DND-41 (cell line): ENCODE results near the gene TBC1D14.

ENCODE experiments used
- EZH2 ChIP-seq: IDR thresholded peaks from 3 replicates; pipeline ENCODE4 v1.6.1; 2012; ENCODE audit warnings: borderline replicate concordance, low read depth, mild to moderate bottlenecking, moderate library complexity, low read length, inconsistent platforms; ENCODE audit not compliant: severe bottlenecking
- TF ChIP-seq, protein P1 (sequence below): IDR thresholded peaks from 2 replicates; pipeline ENCODE4 v1.5.1; 2012; ENCODE audit warnings: borderline replicate concordance, low read length, moderate library complexity, mild to moderate bottlenecking; ENCODE audit not compliant: poor library complexity, severe bottlenecking; ENCODE audit errors: extremely low read depth

DNA sequence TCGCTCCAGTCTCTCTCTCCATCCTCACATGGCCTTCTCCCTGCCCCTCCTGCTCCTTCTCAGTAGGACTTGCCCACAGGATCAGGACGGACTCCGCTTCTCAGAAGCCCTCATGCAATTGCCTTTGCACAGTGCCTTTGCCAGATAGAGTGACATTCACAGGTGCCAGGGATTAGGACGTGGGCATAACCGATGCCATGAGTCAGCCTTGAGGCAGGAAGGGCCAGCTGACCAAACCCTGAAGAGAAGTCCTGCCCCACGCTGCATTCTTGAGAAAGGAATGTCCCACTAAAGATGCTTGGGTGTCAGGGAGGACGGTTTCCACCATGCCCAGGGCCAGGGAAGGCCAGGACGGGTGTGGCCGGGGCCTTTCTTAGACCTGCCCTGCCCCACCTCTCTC is 164.8 kb downstream of the TBC1D14 start:
- no peak for TF ChIP-seq EZH2
- TF ChIP-seq, protein P1, sequence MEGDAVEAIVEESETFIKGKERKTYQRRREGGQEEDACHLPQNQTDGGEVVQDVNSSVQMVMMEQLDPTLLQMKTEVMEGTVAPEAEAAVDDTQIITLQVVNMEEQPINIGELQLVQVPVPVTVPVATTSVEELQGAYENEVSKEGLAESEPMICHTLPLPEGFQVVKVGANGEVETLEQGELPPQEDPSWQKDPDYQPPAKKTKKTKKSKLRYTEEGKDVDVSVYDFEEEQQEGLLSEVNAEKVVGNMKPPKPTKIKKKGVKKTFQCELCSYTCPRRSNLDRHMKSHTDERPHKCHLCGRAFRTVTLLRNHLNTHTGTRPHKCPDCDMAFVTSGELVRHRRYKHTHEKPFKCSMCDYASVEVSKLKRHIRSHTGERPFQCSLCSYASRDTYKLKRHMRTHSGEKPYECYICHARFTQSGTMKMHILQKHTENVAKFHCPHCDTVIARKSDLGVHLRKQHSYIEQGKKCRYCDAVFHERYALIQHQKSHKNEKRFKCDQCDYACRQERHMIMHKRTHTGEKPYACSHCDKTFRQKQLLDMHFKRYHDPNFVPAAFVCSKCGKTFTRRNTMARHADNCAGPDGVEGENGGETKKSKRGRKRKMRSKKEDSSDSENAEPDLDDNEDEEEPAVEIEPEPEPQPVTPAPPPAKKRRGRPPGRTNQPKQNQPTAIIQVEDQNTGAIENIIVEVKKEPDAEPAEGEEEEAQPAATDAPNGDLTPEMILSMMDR, result no peak
